HG03103 (cell line): ENCODE data around the gene BBS4.
"Not testable (repeated sequence)": the region's sequence is repeated elsewhere in the genome, so short reads cannot be mapped to it uniquely, and the experiment has no call there.

Experiments
- ATAC-seq: cut with Tn5 transposase; IDR thresholded peaks from one replicate; pipeline ENCODE4 v1.9.1; 2021; ENCODE audit warnings: low read depth; ENCODE audit not compliant: unreplicated experiment

The BBS4 gene, protein sequence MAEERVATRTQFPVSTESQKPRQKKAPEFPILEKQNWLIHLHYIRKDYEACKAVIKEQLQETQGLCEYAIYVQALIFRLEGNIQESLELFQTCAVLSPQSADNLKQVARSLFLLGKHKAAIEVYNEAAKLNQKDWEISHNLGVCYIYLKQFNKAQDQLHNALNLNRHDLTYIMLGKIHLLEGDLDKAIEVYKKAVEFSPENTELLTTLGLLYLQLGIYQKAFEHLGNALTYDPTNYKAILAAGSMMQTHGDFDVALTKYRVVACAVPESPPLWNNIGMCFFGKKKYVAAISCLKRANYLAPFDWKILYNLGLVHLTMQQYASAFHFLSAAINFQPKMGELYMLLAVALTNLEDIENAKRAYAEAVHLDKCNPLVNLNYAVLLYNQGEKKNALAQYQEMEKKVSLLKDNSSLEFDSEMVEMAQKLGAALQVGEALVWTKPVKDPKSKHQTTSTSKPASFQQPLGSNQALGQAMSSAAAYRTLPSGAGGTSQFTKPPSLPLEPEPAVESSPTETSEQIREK

DNA sequence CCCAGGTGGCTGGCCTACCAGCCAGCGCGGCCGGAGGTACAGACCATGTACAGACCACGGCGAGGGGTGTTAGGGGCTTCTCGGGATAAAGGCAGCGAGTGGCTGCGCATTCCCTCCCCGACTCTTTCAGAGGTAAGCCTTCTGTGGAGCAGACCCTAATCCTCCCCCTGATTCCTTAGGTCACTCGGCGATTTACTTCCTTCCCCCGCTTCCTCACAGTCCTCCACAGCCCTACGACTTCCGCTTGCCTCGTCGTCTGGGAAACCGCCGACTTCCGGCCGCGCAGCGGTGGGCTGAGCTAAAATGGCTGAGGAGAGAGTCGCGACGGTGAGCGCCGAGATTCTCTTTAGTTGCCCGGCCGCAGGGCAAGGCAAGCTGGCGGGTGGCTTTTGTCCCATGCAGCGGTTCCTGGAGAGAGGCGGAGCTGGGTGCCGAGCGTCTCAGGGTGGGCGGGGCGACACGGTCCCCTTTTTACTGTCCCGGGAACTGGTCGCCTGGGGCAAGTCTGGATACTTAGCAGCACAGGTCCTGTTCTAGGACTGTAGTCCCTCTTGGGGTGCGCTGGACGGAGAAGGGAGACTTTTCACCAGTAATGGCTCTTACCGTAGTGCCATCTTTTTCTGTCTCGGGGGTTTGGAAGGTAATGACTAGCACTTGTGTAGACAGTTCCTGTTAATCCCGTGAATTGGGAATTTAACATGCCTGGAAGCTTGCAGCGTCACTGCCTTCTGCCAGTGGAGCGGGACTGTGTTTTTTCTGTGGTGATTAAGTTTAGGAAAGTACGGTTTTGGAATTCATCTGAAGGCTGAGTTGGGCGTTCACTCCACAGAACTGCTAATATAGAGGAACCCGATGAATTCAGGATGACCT, at the start of gene BBS4, which contains the start of gene HIGD2B:
BBS4 (plus strand) TSS at position 283 of the 870 bp plus-strand sequence; CDS start at position 304, 21 bp downstream.
HIGD2B (minus strand) TSS at position 258 of the 870 bp plus-strand sequence. CDS start 9,808 bp downstream, outside the sequence.
- peak; percentile 91 for ATAC-seq

DNA sequence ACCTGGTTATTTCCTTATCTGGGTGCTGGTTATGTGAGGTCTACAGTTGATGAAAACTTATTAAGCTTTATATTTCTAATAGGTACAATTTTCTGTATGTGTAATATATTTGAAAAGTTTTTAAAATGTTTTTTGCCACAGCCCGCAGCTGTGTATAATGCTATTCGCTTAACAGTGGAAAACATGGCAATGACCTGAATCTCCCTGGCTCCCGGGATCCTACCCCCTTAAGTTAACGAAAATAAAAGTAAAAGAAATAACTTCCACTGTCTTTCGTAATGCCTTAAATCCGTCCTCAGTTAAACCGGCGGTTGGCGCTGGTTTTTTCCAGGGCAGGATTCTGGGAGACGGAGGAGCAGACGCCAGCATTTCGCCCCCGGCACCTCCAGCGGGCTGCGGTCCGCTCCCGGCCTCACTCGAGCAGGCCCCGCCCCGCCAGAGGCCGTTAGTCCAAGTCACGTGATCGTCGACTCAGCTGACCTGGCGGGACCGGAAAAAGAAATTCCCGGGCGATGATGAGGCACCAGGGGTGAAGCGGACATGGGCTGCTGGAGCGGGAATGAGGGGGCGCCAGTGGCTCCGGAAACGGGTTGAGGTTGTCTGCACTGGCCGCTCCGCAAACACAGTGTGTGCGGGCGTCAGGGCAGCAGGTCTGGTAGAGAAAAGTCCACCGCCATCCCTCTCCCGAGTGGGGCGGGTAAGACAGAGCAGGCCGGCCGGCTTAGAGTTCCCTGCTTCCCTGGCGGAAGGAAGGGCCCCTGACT, 49.3 kb upstream of the BBS4 start:
- peak; percentile 72 for ATAC-seq

DNA sequence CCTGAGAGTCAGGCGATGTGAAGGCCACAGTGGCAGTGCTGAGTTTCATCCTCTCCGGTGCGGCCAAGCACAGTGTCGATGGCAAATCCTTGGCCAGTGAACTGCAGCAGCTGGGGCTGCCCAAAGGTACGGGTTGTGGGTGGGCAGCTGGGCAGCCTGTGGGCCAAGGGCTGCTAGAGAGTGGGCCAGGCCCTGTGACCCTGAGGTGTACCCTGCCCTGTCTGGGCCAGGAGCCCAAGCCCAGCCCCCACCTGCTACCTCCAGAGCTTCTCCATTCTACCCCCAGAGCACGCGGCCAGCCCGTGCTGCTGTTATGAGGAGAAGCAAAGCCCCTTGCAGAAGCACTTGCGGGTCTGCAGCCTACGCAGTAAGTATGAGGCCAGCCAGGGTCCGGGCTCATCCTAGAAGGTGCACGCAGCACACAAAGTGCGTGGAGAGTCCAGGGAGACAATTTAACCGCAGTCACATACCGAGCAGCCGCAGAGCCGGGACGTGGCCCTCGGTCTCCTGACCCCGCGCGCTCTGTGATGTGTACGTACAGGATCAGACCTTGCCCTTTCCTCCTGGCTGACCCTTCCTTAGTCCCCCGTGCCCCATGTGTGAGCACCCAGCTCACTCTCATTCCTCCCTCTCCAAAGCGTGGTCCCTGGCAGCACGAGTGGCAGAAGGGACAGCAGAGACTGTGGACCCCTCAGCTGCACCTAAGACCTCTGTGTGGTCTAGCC, 46.1 kb upstream of the BBS4 start:
- ATAC-seq, result not testable (repeated sequence)

GRCh38 chr15:72642271-72642670, 43.7 kb upstream of the BBS4 start:
- not testable (repeated sequence) for ATAC-seq

GRCh38 chr15:72648631-72649253, 37.3 kb upstream of the BBS4 start:
- ATAC-seq, result not testable (repeated sequence)

GRCh38 chr15:72654397-72654796, 31.6 kb upstream of the BBS4 start, which contains the start of gene GOLGA6B:
Gene GOLGA6B, plus strand, starts transcription at chr15:72654697. Its CDS starts 41 bp downstream, at chr15:72654738.
- ATAC-seq, result not testable (repeated sequence)

- ATAC-seq, result not testable (repeated sequence)
Measured at GRCh38 chr15:72656014-72656413, 30.0 kb upstream of the BBS4 start.

DNA sequence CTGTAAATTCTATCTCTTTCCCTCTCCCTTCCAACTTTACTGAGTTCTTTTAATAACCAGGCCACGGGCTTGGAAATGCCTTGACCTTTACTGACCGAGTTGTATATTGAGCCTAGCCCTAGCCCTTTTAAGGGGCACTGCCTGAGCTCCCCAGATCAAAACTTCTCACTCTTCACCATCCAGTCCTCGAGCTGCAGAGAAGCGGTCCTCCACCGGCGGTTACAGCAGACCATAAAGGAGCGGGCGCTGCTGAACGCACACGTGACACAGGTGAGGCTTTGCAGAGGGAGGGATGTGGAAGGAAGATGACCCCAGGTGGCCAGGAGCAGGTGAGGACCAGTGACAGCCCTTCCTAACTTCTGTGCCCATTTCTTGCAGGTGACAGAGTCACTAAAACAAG, 24.9 kb upstream of the BBS4 start:
- not testable (repeated sequence) for ATAC-seq

DNA sequence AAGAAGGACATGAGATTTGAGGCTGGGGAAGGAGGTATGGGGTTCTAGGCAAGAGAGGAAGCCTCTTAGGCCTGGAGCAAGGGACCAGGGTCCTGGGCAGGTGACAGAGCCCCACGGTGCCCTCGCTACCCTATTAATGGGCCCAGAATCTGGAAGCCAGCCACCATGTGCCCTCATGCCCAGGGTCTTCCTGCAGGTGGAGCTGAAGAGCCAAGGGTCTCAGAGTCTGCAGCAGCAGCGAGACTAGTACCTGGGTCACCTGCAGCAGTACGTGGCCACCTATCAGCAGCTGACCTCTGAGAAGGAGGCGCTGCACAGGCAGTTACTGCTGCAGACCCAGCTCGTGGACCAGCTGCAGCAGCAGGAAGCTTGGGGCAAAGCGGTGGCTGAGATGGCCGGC, 22.1 kb upstream of the BBS4 start:
- ATAC-seq, result not testable (repeated sequence)

DNA sequence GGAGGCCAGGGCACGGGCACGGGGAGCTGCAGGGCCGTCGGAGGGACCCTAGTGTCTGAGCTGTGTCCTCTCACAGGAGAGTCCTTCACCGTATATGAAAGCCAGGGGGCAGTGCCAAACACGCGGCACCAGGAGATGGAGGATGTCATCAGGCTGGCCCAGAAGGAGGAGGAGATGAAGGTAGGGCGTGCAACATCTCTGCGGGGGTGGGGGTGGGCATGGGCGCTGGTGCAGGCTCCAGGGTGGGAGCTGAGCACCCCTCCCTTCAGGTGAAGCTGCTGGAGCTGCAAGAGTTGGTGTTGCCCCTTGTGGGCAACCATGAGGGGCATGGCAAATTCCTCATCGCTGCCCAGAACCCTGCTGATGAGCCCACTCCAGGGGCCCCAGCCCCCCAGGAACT, 20.3 kb upstream of the BBS4 start:
- not testable (repeated sequence) for ATAC-seq

- ATAC-seq, result not testable (repeated sequence)
Measured at GRCh38 chr15:72669803-72670202, 16.2 kb upstream of the BBS4 start.

DNA sequence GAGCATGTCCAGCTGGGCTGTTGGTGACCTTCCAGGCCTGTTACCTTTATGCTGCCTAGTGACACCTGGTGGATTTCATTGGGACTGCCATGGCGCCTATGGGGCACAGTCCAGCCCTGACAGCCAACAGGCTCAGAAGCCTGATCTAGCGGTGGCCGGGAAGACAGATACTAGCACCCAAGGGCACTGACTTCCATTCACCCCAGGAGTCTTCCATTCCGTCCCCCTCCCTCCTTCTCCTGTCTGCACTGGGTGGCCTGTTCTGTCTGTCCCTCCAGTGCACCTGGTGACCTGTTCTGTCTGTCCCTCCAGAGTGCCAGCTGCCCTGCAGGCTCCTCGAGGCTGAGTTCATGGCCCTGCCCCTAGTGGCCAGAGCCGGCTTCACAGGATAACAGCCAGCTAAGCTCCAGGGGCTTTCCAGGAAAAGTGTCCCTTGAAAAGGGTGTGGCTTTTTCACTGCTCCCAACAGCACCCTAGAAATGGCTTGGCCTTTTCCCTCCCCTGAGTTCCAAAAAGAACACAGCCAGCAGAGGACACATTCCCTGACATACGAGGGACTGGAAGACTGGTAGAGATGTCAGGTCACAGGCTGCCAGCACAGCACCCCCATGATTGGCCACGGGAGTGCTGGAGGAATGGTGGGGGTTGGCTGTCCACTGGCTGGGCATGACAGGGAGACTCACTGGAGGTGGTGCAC, 15.2 kb upstream of the BBS4 start:
- peak; percentile 52 for ATAC-seq

DNA sequence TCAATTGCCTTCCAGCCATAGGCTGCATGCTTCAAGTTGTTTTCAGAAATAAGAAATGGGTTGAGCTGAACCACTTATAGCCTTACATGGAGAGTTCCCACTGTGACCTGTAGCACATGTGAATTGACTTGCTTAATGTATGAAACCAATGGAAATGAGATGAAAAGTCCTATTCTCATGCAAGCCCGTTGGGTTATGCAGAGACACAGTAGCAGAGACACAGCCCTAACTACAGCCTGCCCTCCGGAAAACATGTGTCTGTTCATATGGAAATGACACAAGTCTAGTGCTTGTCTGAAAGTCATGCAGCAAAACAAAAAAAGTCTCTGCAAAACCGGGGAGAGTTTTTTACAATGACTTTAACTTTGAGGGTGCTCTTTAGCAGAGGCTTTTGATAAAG, 14.5 kb upstream of the BBS4 start:
- no peak for ATAC-seq

DNA sequence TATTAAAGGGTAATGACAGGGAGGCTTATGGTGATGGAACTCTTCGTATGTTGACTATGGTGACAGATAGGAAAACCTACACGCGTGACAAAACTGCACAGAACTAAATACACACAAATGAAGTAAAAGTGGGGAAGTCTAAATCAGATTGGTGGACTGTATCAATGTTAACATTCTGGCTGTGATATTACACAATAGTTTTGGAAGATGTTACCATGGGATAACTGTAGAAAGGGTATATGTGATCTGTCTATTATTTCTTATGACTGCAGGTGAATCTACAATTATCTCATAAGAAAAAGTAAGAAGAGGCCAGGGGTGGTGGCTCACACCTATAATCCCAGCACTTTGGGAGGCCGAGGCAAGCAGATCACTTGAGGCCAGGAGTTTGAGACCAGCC, 9.2 kb upstream of the BBS4 start:
- no peak for ATAC-seq

GRCh38 chr15:72680931-72681330, 5.1 kb upstream of the BBS4 start:
- ATAC-seq, result no peak

DNA sequence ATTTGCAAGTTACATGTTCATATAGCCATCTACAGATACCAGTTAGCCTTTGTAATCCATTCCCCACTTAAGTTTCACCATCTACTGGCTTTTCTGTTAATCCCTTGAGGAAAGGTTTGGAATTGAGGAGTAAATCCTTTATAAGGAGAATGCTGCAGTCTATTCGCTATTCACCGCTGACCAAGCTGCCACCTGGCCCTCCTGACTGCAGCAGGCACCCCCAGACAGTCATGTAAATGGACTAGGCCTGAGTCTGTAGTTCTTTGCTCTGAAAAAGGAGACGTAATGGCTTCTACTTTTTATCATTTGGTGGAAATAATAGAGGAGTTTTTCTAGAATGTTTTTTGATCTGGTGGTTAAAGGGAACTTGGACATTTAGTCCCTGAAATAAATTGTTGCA, 3.2 kb upstream of the BBS4 start:
- ATAC-seq, result no peak

GRCh38 chr15:72685301-72685924, 594 bp upstream of the BBS4 start:
- ATAC-seq, result no peak

DNA sequence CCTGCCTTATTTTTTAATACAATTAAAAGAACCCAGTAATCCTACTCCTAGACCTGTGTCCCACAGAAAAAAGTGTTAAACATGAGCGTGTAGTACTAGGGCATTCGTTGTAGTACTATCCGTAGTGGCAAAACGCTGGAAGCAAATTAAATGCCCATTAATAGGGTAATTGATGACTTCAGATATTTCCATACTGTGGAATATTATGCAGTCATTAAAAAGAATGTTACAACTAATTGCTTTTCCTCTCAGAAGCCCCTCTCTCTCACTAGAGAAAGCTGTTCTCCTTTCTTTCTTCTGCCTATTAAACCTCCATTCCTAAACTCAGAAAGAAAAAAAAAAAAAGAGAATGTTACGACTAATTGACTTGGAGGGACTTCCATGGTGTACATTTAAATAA, 2.7 kb downstream of the BBS4 start:
- ATAC-seq, result no peak
